Measurements from ENCODE around the gene SLC16A1. TPM values are rescaled to one million over a fixed set of nuclear protein-coding genes. Genes with fewer than 3 reads are reported as not detected.

Gene SLC16A1
- total and polyA plus RNA-seq, 10 of the 15 experiments (the other 5 are each of a cell fraction or from before 2014, with no cell fraction given), result 39.0 to 106 (median 65.8) TPM

GRCh38 chr1:112901387-112901786 is 54.6 kb downstream of the SLC16A1 start:
- Histone ChIP-seq H3K4me1 (ENCODE audit: control insufficient read depth, insufficient read depth, low read length) (no peaks in the 10 kb centered on the region), H3K27ac (ENCODE audit: control insufficient read depth, insufficient read depth) (no peak overlapping the region), H3K79me2 (ENCODE audit: control insufficient read depth, insufficient read depth, low read length) (no peaks in the 10 kb centered on the region), H3K4me2 (ENCODE audit: control insufficient read depth, insufficient read depth) (no peak overlapping the region), H4K20me1 (ENCODE audit: control insufficient read depth, insufficient read depth) (no peaks in the 10 kb centered on the region), H3K4me3 (no peak overlapping the region), H3K27me3 (replicated peaks in 1 of 2; ENCODE audit: control insufficient read depth in 2 of 2, insufficient read depth in 2 of 2, low read length in 1 of 2) (no peaks in the 10 kb centered on the region), H2AFZ (ENCODE audit: control insufficient read depth, low read depth, low read length) (no peak overlapping the region), H3K9me3 (replicated peaks; ENCODE audit: control insufficient read depth, insufficient read depth, low read length) (no peaks in the 10 kb centered on the region), H3K36me3 (ENCODE audit: control insufficient read depth in 2 of 2, insufficient read depth in 2 of 2, low read length in 1 of 2) (no peaks in the 10 kb centered on the region), H3K9ac (ENCODE audit: control insufficient read depth, insufficient read depth, low read length) (no peak overlapping the region)
- FAIRE-seq (no peak), DNase-seq (ENCODE audit: low read depth, low spot score) (no peak), ATAC-seq (no peak)
- in situ Hi-C loops (cut with MboI), result no loop called here
- RAD21 ChIA-PET (ENCODE audit: unreplicated experiment), result no interaction called here
- SMC1A ChIA-PET (ENCODE audit: uncharacterized antibody, unreplicated experiment), result no interaction called here
- intact Hi-C loops (cut with micrococcal nuclease; ENCODE audit: unreplicated experiment), result no loop called here
- CTCF ChIA-PET, result interaction anchor here (1.2 to 2.5 kb wide), 3 partner anchors 141 to 633 kb away, joined by 3 to 9 read pairs (median 6); partner anchors contain the start of gene LRIG2
- TF ChIP-seq STAT1 (conservative IDR thresholded peaks at IDR 0.05) (no peak), ZNF384 (IDR thresholded peaks at IDR 0.05; ENCODE audit: borderline replicate concordance, low read depth, low read length) (no peak), MYB (IDR thresholded peaks at IDR 0.05; ENCODE audit: borderline replicate concordance, low read depth, low read length) (no peak), CBX5 (IDR thresholded peaks at IDR 0.05; ENCODE audit: low read depth) (no peak), USF1 (IDR thresholded peaks at IDR 0.05; ENCODE audit: borderline replicate concordance, extremely low read length, insufficient read depth, low read depth, low read length) (no peak), EZH2 (IDR thresholded peaks at IDR 0.05; ENCODE audit: borderline replicate concordance, control insufficient read depth, low read depth, low read length) (no peak), GABPA (IDR thresholded peaks at IDR 0.05; ENCODE audit: low read depth) (no peak), ZNF622 (IDR thresholded peaks at IDR 0.05) (no peak), WRNIP1 (IDR thresholded peaks at IDR 0.05; ENCODE audit: borderline replicate concordance, low read depth, low read length) (no peak), CHD2 (IDR thresholded peaks at IDR 0.05; ENCODE audit: borderline replicate concordance, low read depth, low read length) (no peak), SMAD1 (IDR thresholded peaks at IDR 0.05; ENCODE audit: low read depth, partially characterized antibody) (no peak), CREB1 (IDR thresholded peaks at IDR 0.05; ENCODE audit: low read depth) (no peak), HDGF (IDR thresholded peaks at IDR 0.05) (no peak), IKZF2 (IDR thresholded peaks at IDR 0.05) (no peak)
- POLR2A ChIA-PET, result interaction anchor here (1.4 kb wide), 1 partner anchor 14 kb away, joined by 3 read pairs; no protein-coding TSS in a partner anchor
- WGBS (ENCODE audit: insufficient coverage, insufficient replicate concordance, low lambda C conversion rate, missing lambda C conversion rate), result 69% methylated on average over 2 of the region's 2 CpGs
- BruUV-seq (replicated peaks), result no TSS peak
